GM18909 (cell line): ENCODE results near the gene SLC25A21.
"Not testable (repeated sequence)": the region's sequence is repeated elsewhere in the genome, so short reads cannot be mapped to it uniquely, and the experiment has no call there.

ENCODE experiments used
- ATAC-seq: cut with Tn5 transposase; IDR thresholded peaks from one replicate; pipeline ENCODE4 v1.9.1; 2021; ENCODE audit warnings: mild to moderate bottlenecking; ENCODE audit not compliant: unreplicated experiment, poor library complexity

SLC25A21 gene

GRCh38 chr14:37093364-37093763 is 79.0 kb downstream of the SLC25A21 start:
- no peak for ATAC-seq

GRCh38 chr14:37091651-37092050 is 80.8 kb downstream of the SLC25A21 start:
- ATAC-seq: no peak

- no peak for ATAC-seq
These were observed 82.4 kb downstream of the SLC25A21 start for GRCh38 chr14:37090026-37090425.

GRCh38 chr14:37089410-37089809 is 83.0 kb downstream of the SLC25A21 start:
- ATAC-seq: no peak

GRCh38 chr14:37088356-37089215 is 83.8 kb downstream of the SLC25A21 start:
- ATAC-seq: no peak

- ATAC-seq: no peak
These were observed 84.9 kb downstream of the SLC25A21 start for GRCh38 chr14:37087520-37087919.

- ATAC-seq: no peak
These were observed 88.8 kb downstream of the SLC25A21 start for GRCh38 chr14:37083599-37083998.

GRCh38 chr14:37082449-37082848 is 90.0 kb downstream of the SLC25A21 start:
- ATAC-seq: no peak

GRCh38 chr14:37081856-37082255 is 90.5 kb downstream of the SLC25A21 start:
- no peak for ATAC-seq

GRCh38 chr14:37081218-37081617 is 91.2 kb downstream of the SLC25A21 start:
- ATAC-seq: no peak

GRCh38 chr14:37078131-37078530 is 94.3 kb downstream of the SLC25A21 start:
- no peak for ATAC-seq

GRCh38 chr14:37074320-37074719 is 98.1 kb downstream of the SLC25A21 start:
- not testable (repeated sequence) for ATAC-seq

- no peak for ATAC-seq
These were observed 108.8 kb downstream of the SLC25A21 start for GRCh38 chr14:37063467-37064240.

GRCh38 chr14:37062191-37062803 is 110.1 kb downstream of the SLC25A21 start:
- no peak for ATAC-seq

- ATAC-seq: no peak
These were observed 110.7 kb downstream of the SLC25A21 start for GRCh38 chr14:37061697-37062096.

- no peak for ATAC-seq
These were observed 111.7 kb downstream of the SLC25A21 start for GRCh38 chr14:37060496-37061260.

GRCh38 chr14:37057776-37058175 is 114.6 kb downstream of the SLC25A21 start:
- ATAC-seq: no peak

GRCh38 chr14:37056473-37056872 is 115.9 kb downstream of the SLC25A21 start:
- no peak for ATAC-seq

- no peak for ATAC-seq
These were observed 117.5 kb downstream of the SLC25A21 start for GRCh38 chr14:37054869-37055268.

- no peak for ATAC-seq
These were observed 118.3 kb downstream of the SLC25A21 start for GRCh38 chr14:37054144-37054543.
